Body of pancreas (tissue), 4 donors: ENCODE measurements around the gene PTPN9. TPM values are rescaled to one million over a fixed set of nuclear protein-coding genes. Genes with fewer than 3 reads are reported as not detected.

ENCODE experiments used
- ATAC-seq: fragments of 150-250 bp; one replicate; pipeline ENCODE4 v1.9.1; 2016
- DNase-seq, 4 donors: peaks; one replicate each; pipeline ENCODE4 v3.0.0-alpha.2; 2019
- H3K27ac ChIP-seq, 4 donors: fragments of 200-600 bp; sonication (generic); 1 replicate in 3 of 4; 2 replicates in 1 of 4; pipeline versions ENCODE4 v1.5.1 to v1.6.1; 2016 to 2019; ENCODE audit warnings: mild to moderate bottlenecking in 1 of 4, mixed read lengths in 1 of 4, moderate library complexity in 1 of 4
- H3K27me3 ChIP-seq, 2 donors: fragments of 200-600 bp; sonication (generic); one replicate each; pipeline ENCODE4 v1.6.0; 2016; ENCODE audit warnings: mild to moderate bottlenecking in 1 of 2
- H3K36me3 ChIP-seq, 2 donors: fragments of 200-600 bp; sonication (generic); replicated peaks in 1 of 2; 2 replicates each; pipeline ENCODE4 v1.5.1; 2016; ENCODE audit warnings: low read depth in 2 of 2; ENCODE audit not compliant: insufficient read depth in 1 of 2
- H3K4me1 ChIP-seq: fragments of 200-600 bp; sonication (generic); one replicate; pipeline ENCODE4 v1.6.0; 2016
- H3K4me3 ChIP-seq, 2 donors: fragments of 200-600 bp; sonication (generic); 1 replicate in 1 of 2; 2 replicates in 1 of 2; pipeline ENCODE4 v1.5.1; 2016 to 2019
- H3K9me3 ChIP-seq, 3 donors: fragments of 200-600 bp; sonication (generic); 1 replicate in 2 of 3; 2 replicates in 1 of 3; pipeline ENCODE4 v1.5.1; 2016
- CTCF ChIP-seq, 7 experiments: fragments of 450-650 bp in 4 of 7; fragments of 200-600 bp in 3 of 7; sonication (generic) in 3 of 7; IDR thresholded peaks; one replicate each; pipeline ENCODE4 v1.5.1; 2016 to 2019; ENCODE audit warnings: antibody characterized with exemption in 7 of 7
- POLR2A ChIP-seq, 3 donors: fragments of 450-650 bp; IDR thresholded peaks; one replicate each; pipeline ENCODE4 v1.6.1; 2016; ENCODE audit warnings: antibody characterized with exemption in 3 of 3, mild to moderate bottlenecking in 2 of 3
- whole genome bisulfite sequencing, 2 donors: methylation state at CpG; one replicate each; pipeline ENCODE4 v1.1.5; 2017; 5-methylcytosine and 5-hydroxymethylcytosine counted together
- intact Hi-C: fragments of 100-400 bp; cut with DNase I; formaldehyde crosslinking; loops from one replicate; pipeline ENCODE4 v1.15.1; 2023
- total RNA-seq, 2 donors: library from RNA; depleted of rRNA; stranded (reverse); fragments of >200 nt; gene quantifications; one replicate each; pipeline ENCODE4 v1.1.0, GENCODE V29; 2016

Gene PTPN9
- total RNA-seq, 2 donors from 2014 or later, result 7.3 to 9.9 TPM

DNA sequence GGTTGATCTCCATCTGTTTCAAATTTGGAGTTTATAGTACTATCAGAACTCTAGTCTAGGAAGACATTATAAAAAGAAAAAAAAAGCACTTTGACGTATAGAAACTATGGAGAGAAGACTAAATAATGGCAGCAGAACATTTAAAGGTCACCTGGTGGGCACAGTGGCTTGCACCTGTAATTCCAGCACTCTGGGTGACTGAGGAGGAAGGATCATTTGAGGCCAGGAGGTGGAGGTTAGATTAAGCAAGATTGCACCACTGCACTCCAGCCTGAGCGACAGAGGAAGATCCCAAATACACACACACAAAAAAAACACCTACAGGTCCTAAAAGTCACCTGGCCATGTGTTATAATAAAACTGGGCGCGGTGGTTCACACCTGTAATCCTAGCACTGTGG lies 141.4 kb downstream of the PTPN9 start:
- 91 to 100% methylated on average over 4 of the region's 4 CpGs for WGBS, 2 donors
- DNase-seq (no peak), ATAC-seq (no peak)
- Histone ChIP-seq H3K9me3 (no peaks in the 10 kb centered on the region), H3K36me3 (no peaks in the 10 kb centered on the region), H3K4me1 (peaks cover 6% of the 10 kb centered on the region), H3K4me3 (no peak overlapping the region), H3K27ac (no peak overlapping the region), H3K27me3 (no peaks in the 10 kb centered on the region)
- intact Hi-C loops, result no loop called here
- TF ChIP-seq CTCF (IDR thresholded peaks at IDR 0.05) (no peak), POLR2A (IDR thresholded peaks at IDR 0.05) (no peak)

DNA sequence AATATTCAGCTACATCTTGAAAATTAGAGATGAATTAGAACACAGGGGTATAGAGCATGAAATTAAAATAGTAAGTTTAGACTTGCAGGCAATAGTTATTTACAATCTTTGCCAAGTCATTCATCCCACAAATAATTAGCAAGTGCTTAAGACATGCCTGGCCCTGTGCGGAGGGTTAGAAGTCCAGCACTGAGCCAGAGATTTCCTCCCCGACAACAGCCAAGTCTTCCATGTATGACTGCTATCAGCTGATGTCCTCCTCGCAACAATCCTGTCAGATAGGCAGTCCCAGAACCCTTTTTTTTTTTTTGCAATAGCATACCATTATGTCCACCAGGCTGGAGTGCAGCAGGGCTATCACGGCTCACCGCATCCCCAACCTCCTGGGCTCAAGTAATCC lies 142.2 kb downstream of the PTPN9 start:
- no peak for ATAC-seq
- DNase-seq, result no peak
- H3K36me3 ChIP-seq, result no peaks in the 10 kb centered on the region
- 81 to 96% methylated on average over 4 to 5 of the region's 5 CpGs for WGBS, 2 donors
- no peaks in the 10 kb centered on the region for H3K9me3 ChIP-seq
- no peak overlapping the region for H3K4me3 ChIP-seq
- no peaks in the 10 kb centered on the region for H3K27me3 ChIP-seq
- no peak for TF ChIP-seq CTCF (IDR thresholded peaks at IDR 0.05)
- TF ChIP-seq POLR2A (IDR thresholded peaks at IDR 0.05), result no peak
- no peak overlapping the region for H3K27ac ChIP-seq
- H3K4me1 ChIP-seq, result peaks cover 6% of the 10 kb centered on the region
- intact Hi-C loops, result no loop called here

DNA sequence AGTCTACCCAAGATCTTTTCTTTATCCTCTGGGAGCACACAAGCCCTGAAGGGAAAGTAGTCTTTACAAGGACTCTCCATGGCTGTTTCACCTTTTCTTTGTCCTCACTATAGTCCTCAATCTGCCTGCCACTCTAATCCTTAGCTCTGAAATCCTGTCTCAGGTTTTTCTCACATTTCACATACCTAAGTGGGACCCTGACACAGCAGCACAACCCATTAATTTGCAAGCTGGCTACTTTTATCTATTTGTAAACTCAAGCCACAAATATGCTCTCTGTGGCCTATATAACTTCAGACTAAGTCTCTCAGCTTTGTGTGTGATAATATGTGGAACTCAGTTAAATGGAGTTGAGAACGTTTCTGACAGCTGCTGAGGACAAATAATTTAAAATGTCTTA lies 147.4 kb downstream of the PTPN9 start:
- no peak for ATAC-seq
- intact Hi-C loops, result no loop called here
- no peak overlapping the region for H3K4me3 ChIP-seq
- H3K27ac ChIP-seq, result no peak overlapping the region
- H3K4me1 ChIP-seq, result peaks cover 6% of the 10 kb centered on the region
- DNase-seq, result no peak
- H3K27me3 ChIP-seq, result no peaks in the 10 kb centered on the region
- TF ChIP-seq CTCF (IDR thresholded peaks at IDR 0.05), result no peak
- TF ChIP-seq POLR2A (IDR thresholded peaks at IDR 0.05), result no peak
- no peaks in the 10 kb centered on the region for H3K9me3 ChIP-seq
- peaks cover 4 to 8% of the 10 kb centered on the region in 2 donors for H3K36me3 ChIP-seq
- WGBS, 2 donors, result 21 to 43% methylated on average over 1 of the region's 1 CpG

GRCh38 chr15:75431270-75431669 lies 147.8 kb downstream of the PTPN9 start:
- no peak overlapping the region for H3K27ac ChIP-seq
- no peaks in the 10 kb centered on the region for H3K9me3 ChIP-seq
- DNase-seq, result no peak
- WGBS, 2 donors, result 82 to 93% methylated on average over 2 of the region's 2 CpGs
- no peak overlapping the region for H3K4me3 ChIP-seq
- H3K4me1 ChIP-seq, result peaks cover 6% of the 10 kb centered on the region
- TF ChIP-seq POLR2A (IDR thresholded peaks at IDR 0.05) (no peak), CTCF (IDR thresholded peaks at IDR 0.05) (no peak)
- ATAC-seq, result no peak
- H3K27me3 ChIP-seq, result no peaks in the 10 kb centered on the region
- peaks cover 4 to 8% of the 10 kb centered on the region in 2 donors for H3K36me3 ChIP-seq
- intact Hi-C loops, result no loop called here

GRCh38 chr15:75430259-75430658 lies 148.9 kb downstream of the PTPN9 start:
- H3K36me3 ChIP-seq, result peaks cover 4 to 8% of the 10 kb centered on the region in 2 donors
- peaks cover 6% of the 10 kb centered on the region for H3K4me1 ChIP-seq
- no peak overlapping the region for H3K27ac ChIP-seq
- TF ChIP-seq POLR2A (IDR thresholded peaks at IDR 0.05), result no peak
- TF ChIP-seq CTCF (IDR thresholded peaks at IDR 0.05), result no peak
- DNase-seq (no peak), ATAC-seq (no peak)
- no peak overlapping the region for H3K4me3 ChIP-seq
- H3K27me3 ChIP-seq, result no peaks in the 10 kb centered on the region
- WGBS, 2 donors, result 89 to 97% methylated on average over 7 of the region's 7 CpGs
- H3K9me3 ChIP-seq, result no peaks in the 10 kb centered on the region
- intact Hi-C loops, result no loop called here
